Keratinocyte (primary cell): ENCODE data around the gene TMEM131. TPM values are rescaled to one million over a fixed set of nuclear protein-coding genes. Genes with fewer than 3 reads are reported as not detected.

ENCODE experiments used
- DNase-seq: peaks from one replicate; pipeline ENCODE4 v3.0.0-alpha.2; 2011; ENCODE audit warnings: low read depth, missing footprints, low spot score
- FAIRE-seq: peaks from 2 replicates; lab custom pipeline; 2011; peaks lifted over from hg19 to GRCh38; lab: Jason Lieb, UNC
- H2AFZ ChIP-seq: 2 replicates; pipeline ENCODE4 v1.6.0; 2012; ENCODE audit warnings: low read length, control low read depth, inconsistent platforms; ENCODE audit not compliant: control insufficient read depth
- H3K27ac ChIP-seq: 2 replicates; pipeline ENCODE4 v1.5.1; 2011; ENCODE audit warnings: low read length; ENCODE audit not compliant: control insufficient read depth, insufficient read depth
- H3K27me3 ChIP-seq: 3 replicates; pipeline ENCODE4 v1.6.0; 2011; ENCODE audit warnings: low read length; ENCODE audit not compliant: control insufficient read depth, insufficient read depth; ENCODE audit errors: extremely low read depth
- H3K36me3 ChIP-seq, 2 experiments: 2 replicates in 1 of 2; 3 replicates in 1 of 2; pipeline ENCODE4 v1.5.1; 2011; ENCODE audit warnings: low read length in 2 of 2, mild to moderate bottlenecking in 1 of 2; ENCODE audit not compliant: control insufficient read depth in 2 of 2, insufficient read depth in 2 of 2; ENCODE audit errors: extremely low read depth in 1 of 2
- H3K4me1 ChIP-seq: 3 replicates; pipeline ENCODE4 v1.5.1; 2011; ENCODE audit warnings: low read length; ENCODE audit not compliant: control insufficient read depth, insufficient read depth; ENCODE audit errors: extremely low read depth
- H3K4me2 ChIP-seq: 3 replicates; pipeline ENCODE4 v1.6.0; 2011; ENCODE audit warnings: low read depth, low read length; ENCODE audit not compliant: control insufficient read depth, insufficient read depth; ENCODE audit errors: extremely low read depth
- H3K4me3 ChIP-seq, 3 experiments: fragments of 200-600 bp in 1 of 3; sonication (generic) in 1 of 3; 2 replicates in 2 of 3; 3 replicates in 1 of 3; pipeline ENCODE4 v1.5.1; 2011 to 2016; ENCODE audit warnings: low read length in 3 of 3, mild to moderate bottlenecking in 3 of 3, control low read depth in 2 of 3, inconsistent platforms in 1 of 3, low read depth in 1 of 3, mixed read lengths in 1 of 3, mixed run types in 1 of 3, moderate library complexity in 1 of 3; ENCODE audit not compliant: control insufficient read depth in 2 of 3, insufficient read depth in 2 of 3; ENCODE audit errors: extremely low read depth in 1 of 3
- H3K79me2 ChIP-seq: 2 replicates; pipeline ENCODE4 v1.6.0; 2012; ENCODE audit warnings: low read length; ENCODE audit not compliant: control insufficient read depth, insufficient read depth
- H3K9ac ChIP-seq: 3 replicates; pipeline ENCODE4 v1.6.0; 2011; ENCODE audit warnings: low read length; ENCODE audit not compliant: control insufficient read depth, insufficient read depth; ENCODE audit errors: extremely low read depth
- H3K9me1 ChIP-seq: 3 replicates; pipeline ENCODE4 v1.6.0; 2011; ENCODE audit warnings: low read length; ENCODE audit not compliant: control insufficient read depth, insufficient read depth; ENCODE audit errors: extremely low read depth
- H3K9me3 ChIP-seq: 2 replicates; pipeline ENCODE4 v1.5.1; 2012; ENCODE audit warnings: low read depth, low read length; ENCODE audit not compliant: control insufficient read depth
- H4K20me1 ChIP-seq: 3 replicates; pipeline ENCODE4 v1.6.0; 2011; ENCODE audit warnings: low read length; ENCODE audit not compliant: control insufficient read depth, insufficient read depth; ENCODE audit errors: extremely low read depth
- CTCF ChIP-seq, 3 experiments: IDR thresholded peaks in 1 of 3; conservative IDR thresholded peaks in 1 of 3; optimal IDR thresholded peaks in 1 of 3; 2 replicates in 2 of 3; 3 replicates in 1 of 3; pipeline versions ENCODE3 to v1.5.1; 2011; ENCODE audit warnings: low read length in 3 of 3, mild to moderate bottlenecking in 3 of 3, moderate library complexity in 2 of 3, control low read depth in 1 of 3, inconsistent platforms in 1 of 3; ENCODE audit not compliant: insufficient read depth in 2 of 3; ENCODE audit errors: extremely low read depth in 1 of 3
- EZH2 ChIP-seq: IDR thresholded peaks from one replicate; pipeline ENCODE4 v1.6.1; 2012; ENCODE audit warnings: inconsistent platforms, mild to moderate bottlenecking, low read length, moderate library complexity
- dilution Hi-C: fragments of 300-500 bp; cut with MboI; formaldehyde crosslinking; loops from one replicate; pipeline ENCODE4 v1.7.0; 2020; ENCODE audit warnings: low sequenced_read_pairs; ENCODE audit not compliant: extremely low pct_ligation_motif_present
- polyA plus RNA-seq, 5 experiments: library from polyadenylated mRNA; depleted of rRNA in 3 of 5; stranded (reverse) in 3 of 5; stranded (forward) in 1 of 5; unstranded in 1 of 5; fragments of >200 nt; gene quantifications; 1 replicate in 1 of 5; 2 replicates in 3 of 5; 3 replicates in 1 of 5; pipeline versions ENCODE4 v1.2.1 to v1.2.3, GENCODE V29; 2011 to 2012; ENCODE audit warnings: missing spikeins in 2 of 5, low read depth in 1 of 5, low replicate concordance in 1 of 5

TMEM131 gene
- polyA plus RNA-seq, 1 donor (not counting 4 experiments of a cell fraction or from before 2014, with no cell fraction given), result 25.5 TPM

- no peaks in the 10 kb centered on the region for H3K4me1 ChIP-seq
- H3K27me3 ChIP-seq, result no peaks in the 10 kb centered on the region
- no peak overlapping the region for H2AFZ ChIP-seq
- DNase-seq (no peak), FAIRE-seq (no peak)
- H3K9me3 ChIP-seq, result no peaks in the 10 kb centered on the region
- H3K4me2 ChIP-seq, result no peak overlapping the region
- no peaks in the 10 kb centered on the region for H3K79me2 ChIP-seq
- H3K9me1 ChIP-seq, result no peaks in the 10 kb centered on the region
- no peaks in the 10 kb centered on the region for H4K20me1 ChIP-seq
- H3K9ac ChIP-seq, result no peak overlapping the region
- dilution Hi-C loops, result no loop called here
- no peak for TF ChIP-seq EZH2
- no peak for TF ChIP-seq CTCF (optimal IDR thresholded peaks at IDR 0.05 in 1 of 3, IDR thresholded peaks at IDR 0.05 in 1 of 3, conservative IDR thresholded peaks at IDR 0.05 in 1 of 3; ENCODE audit: extremely low read depth in 1 of 3, insufficient read depth in 2 of 3, low read length in 3 of 3)
- peaks cover 0 to 9% of the 10 kb centered on the region in 2 experiments for H3K36me3 ChIP-seq
- no peak overlapping the region for H3K27ac ChIP-seq
- no peak overlapping the region for H3K4me3 ChIP-seq
Observed at GRCh38 chr2:97785818-97786217, 209.9 kb downstream of the TMEM131 start.

- TF ChIP-seq EZH2, result no peak
- TF ChIP-seq CTCF (optimal IDR thresholded peaks at IDR 0.05 in 1 of 3, IDR thresholded peaks at IDR 0.05 in 1 of 3, conservative IDR thresholded peaks at IDR 0.05 in 1 of 3; ENCODE audit: extremely low read depth in 1 of 3, insufficient read depth in 2 of 3, low read length in 3 of 3), result no peak
- no peaks in the 10 kb centered on the region for H3K4me1 ChIP-seq
- H3K9ac ChIP-seq, result no peak overlapping the region
- H4K20me1 ChIP-seq, result no peaks in the 10 kb centered on the region
- H3K27ac ChIP-seq, result no peak overlapping the region
- H3K9me1 ChIP-seq, result no peaks in the 10 kb centered on the region
- peaks cover 3 to 10% of the 10 kb centered on the region in 2 experiments for H3K36me3 ChIP-seq
- no peaks in the 10 kb centered on the region for H3K9me3 ChIP-seq
- H3K4me3 ChIP-seq, result no peak overlapping the region
- H3K79me2 ChIP-seq, result no peaks in the 10 kb centered on the region
- no peak overlapping the region for H2AFZ ChIP-seq
- DNase-seq (no peak), FAIRE-seq (no peak)
- H3K27me3 ChIP-seq, result no peaks in the 10 kb centered on the region
- no peak overlapping the region for H3K4me2 ChIP-seq
- dilution Hi-C loops, result no loop called here
Observed at GRCh38 chr2:97784953-97785352, 210.8 kb downstream of the TMEM131 start.
